Pancreas (tissue), 10 donors: ENCODE results near the gene OCA2. TPM values are rescaled to one million over a fixed set of nuclear protein-coding genes. Genes with fewer than 3 reads are reported as not detected.

Experiments
- ATAC-seq, 4 donors: fragments of 200-7000 bp; cut with Tn5 transposase; one replicate each; pipeline versions ENCODE4 v1.8.0 to v1.9.1; 2020; ENCODE audit warnings: mild to moderate bottlenecking in 4 of 4, moderate library complexity in 4 of 4
- DNase-seq, 6 donors: peaks; one replicate each; pipeline ENCODE4 v3.0.0-alpha.2; 2020
- FAIRE-seq: peaks from 2 replicates; lab custom pipeline; 2012; peaks lifted over from hg19 to GRCh38; lab: Jason Lieb, UNC
- H3K27ac ChIP-seq, 4 donors: fragments of 200-600 bp; sonication (generic); 1 replicate in 3 of 4; 2 replicates in 1 of 4; pipeline versions ENCODE4 v1.5.0 to v1.8.0; 2020
- H3K27me3 ChIP-seq, 4 donors: fragments of 200-600 bp; one replicate each; pipeline ENCODE4 v1.8.0; 2021
- H3K36me3 ChIP-seq, 3 donors: fragments of 200-600 bp; sonication (generic) in 1 of 3; one replicate each; pipeline versions ENCODE4 v1.5.0 to v1.8.0; 2020 to 2021
- H3K4me1 ChIP-seq, 3 donors: fragments of 200-600 bp; one replicate each; pipeline ENCODE4 v1.8.0; 2021
- H3K4me3 ChIP-seq, 4 donors: fragments of 200-600 bp; sonication (generic) in 2 of 4; one replicate each; pipeline versions ENCODE4 v1.5.0 to v1.8.0; 2020 to 2021
- H3K9me3 ChIP-seq, 4 donors: fragments of 200-600 bp; one replicate each; pipeline ENCODE4 v1.8.0; 2021
- CTCF ChIP-seq, 4 donors: fragments of 200-600 bp; sonication (generic) in 3 of 4; IDR thresholded peaks; one replicate each; pipeline versions ENCODE4 v1.5.0 to v1.8.0; 2021; ENCODE audit warnings: antibody characterized with exemption in 4 of 4
- WGBS, 2 donors: extraction: QIAGEN DNeasy Blood & Tissue Kit; methylation state at CpG; one replicate each; pipeline ENCODE4 v1.1.7; 2013; 5-methylcytosine and 5-hydroxymethylcytosine counted together
- intact Hi-C, 3 donors: fragments of 100-400 bp; cut with DNase I; formaldehyde crosslinking; loops; one replicate each; pipeline versions ENCODE4 v1.11.1 to v1.14.2; 2022
- polyA plus RNA-seq, 2 donors: library from polyadenylated mRNA; stranded (reverse); fragments of 200-250 nt; gene quantifications; one replicate each; pipeline ENCODE4 v1.2.3, GENCODE V29; 2013
- total RNA-seq, 6 donors: library from RNA; stranded (reverse); fragmentation: NEBNext Ultra II Directional in 4 of 6; extraction: Animal tissue kit (Norgen Biotek cat#: 25700) in 4 of 6; gene quantifications; one replicate each; pipeline versions ENCODE4 v1.2.1 to v1.2.4, GENCODE V29; 2021 to 2023
- donor health status: healthy with polysubstance abuse.
- donor health status: DM: no; HTN: no; CAD: no; lungs with moderate emphysema.
- donor health status: DM: no; HTN: no; CAD: no.
- donor health status: control.
- donor health status: control.
- donor health status: Bipolar disorder and iron deficiency.
- donor health status: DM: yes; HTN: yes; CAD: no.
- donor health status: DM: no; HTN: no; CAD: no.
- donor health status: DM: no; HTN: no; CAD: no.
- donor health status: DM: yes; HTN: yes; CAD: no.

Gene OCA2
- total and polyA plus RNA-seq, 8 donors: 0.12 to 0.31 (median 0.18) TPM; not detected in 4

DNA sequence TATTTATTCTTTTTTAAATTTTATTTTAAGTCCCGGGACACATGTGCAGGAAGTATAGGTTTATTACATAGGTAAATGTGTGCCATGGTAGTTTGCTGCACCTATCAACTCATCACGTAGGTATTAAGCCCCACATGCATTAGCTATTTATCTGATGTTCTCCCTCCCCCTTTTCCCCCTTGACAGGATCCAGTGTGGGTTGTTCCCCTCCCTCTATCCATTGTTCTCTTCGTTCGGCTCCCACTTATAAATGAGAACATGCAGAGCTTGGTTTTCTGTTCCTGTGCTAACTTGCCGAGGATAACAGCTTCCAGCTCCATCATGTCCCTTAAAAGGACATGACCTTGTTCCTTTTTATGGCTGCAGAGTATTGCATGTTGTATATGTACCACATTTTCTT is 220.3 kb downstream of the OCA2 start:
- WGBS, 2 donors: 48 to 73% methylated on average over 5 of the region's 5 CpGs
- Histone ChIP-seq H3K4me3 (no peak overlapping the region), H3K9me3 (no peaks in the 10 kb centered on the region), H3K4me1 (no peaks in the 10 kb centered on the region), H3K27me3 (no peaks in the 10 kb centered on the region), H3K27ac (no peak overlapping the region), H3K36me3 (no peaks in the 10 kb centered on the region)
- no peak for TF ChIP-seq CTCF (IDR thresholded peaks at IDR 0.05)
- intact Hi-C loops: no loop called here
- no peak for DNase-seq
- no peak for FAIRE-seq
- ATAC-seq: no peak

DNA sequence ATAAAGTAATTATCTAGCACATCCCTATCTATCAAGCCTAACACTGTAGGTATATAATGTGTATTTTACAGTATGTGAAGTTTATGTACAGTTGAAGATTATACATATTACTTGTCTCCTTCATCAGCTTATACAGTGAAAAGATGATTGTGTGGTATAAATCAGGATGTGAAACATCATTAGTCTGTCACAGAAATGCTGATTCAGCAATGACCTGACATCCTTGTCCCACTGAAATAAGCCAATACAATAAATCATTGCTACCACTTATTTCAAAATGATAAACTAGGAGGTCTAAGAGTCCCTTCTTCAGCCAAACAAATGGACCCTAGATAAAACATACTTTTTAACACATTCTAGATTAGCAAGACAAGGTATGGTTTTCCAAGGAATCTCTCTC is 225.3 kb downstream of the OCA2 start:
- H3K4me3 ChIP-seq: no peak overlapping the region
- no peaks in the 10 kb centered on the region for H3K27me3 ChIP-seq
- no peaks in the 10 kb centered on the region for H3K4me1 ChIP-seq
- H3K27ac ChIP-seq: no peak overlapping the region
- TF ChIP-seq CTCF (IDR thresholded peaks at IDR 0.05): no peak
- DNase-seq: no peak
- no peak for FAIRE-seq
- ATAC-seq: no peak
- no peaks in the 10 kb centered on the region for H3K9me3 ChIP-seq
- no peaks in the 10 kb centered on the region for H3K36me3 ChIP-seq
- intact Hi-C loops: no loop called here

DNA sequence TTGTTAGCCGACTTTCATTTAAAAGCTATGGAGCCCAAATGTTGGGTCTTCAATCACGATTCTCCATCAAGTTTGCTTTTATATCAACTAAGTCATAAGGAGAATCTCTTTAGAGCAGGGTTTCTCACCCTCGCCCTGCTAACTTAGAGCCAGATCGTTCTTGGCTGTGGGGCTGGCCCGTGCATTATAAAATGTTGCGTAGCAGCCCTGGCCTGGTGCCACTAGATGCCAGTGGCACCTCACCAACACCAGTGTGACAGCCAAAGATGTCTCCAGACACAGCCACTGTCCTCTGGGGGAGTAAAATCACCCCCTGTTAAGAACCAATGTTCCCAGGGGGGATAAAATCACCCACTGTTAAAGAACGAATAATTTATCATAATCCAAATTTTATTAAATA is 226.1 kb downstream of the OCA2 start:
- no peak for ATAC-seq

DNA sequence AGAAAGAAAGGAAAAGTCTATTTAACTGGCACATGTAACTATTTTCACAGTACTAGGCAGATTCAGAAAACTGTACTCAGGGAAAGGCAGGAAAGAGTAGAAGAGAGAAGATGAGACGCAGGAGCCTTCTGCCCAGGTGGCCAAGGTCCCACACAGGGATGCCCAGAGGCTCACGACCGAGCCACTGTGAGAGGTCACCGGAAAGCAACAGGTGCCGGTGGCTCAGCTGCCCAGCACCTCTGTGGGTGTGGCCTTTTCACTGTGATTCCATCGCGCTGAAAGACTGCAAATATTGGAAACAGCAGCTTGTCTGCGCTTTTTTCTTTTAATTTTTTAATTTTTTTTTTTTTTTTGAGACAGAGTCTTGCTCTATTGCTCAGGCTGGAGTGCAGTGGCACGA is 226.8 kb downstream of the OCA2 start:
- FAIRE-seq: no peak
- Histone ChIP-seq H3K9me3 (no peaks in the 10 kb centered on the region), H3K27ac (no peak overlapping the region), H3K4me1 (no peaks in the 10 kb centered on the region), H3K36me3 (no peaks in the 10 kb centered on the region), H3K27me3 (no peaks in the 10 kb centered on the region), H3K4me3 (no peak overlapping the region)
- TF ChIP-seq CTCF (IDR thresholded peaks at IDR 0.05): no peak
- intact Hi-C loops: no loop called here
- DNase-seq: no peak
- 43% methylated on average over 9 of the region's 9 CpGs for WGBS, 2 donors
- no peak for ATAC-seq

More for the DNA sequence above, 226.1 kb downstream of the OCA2 start:
- Histone ChIP-seq H3K9me3 (no peaks in the 10 kb centered on the region), H3K36me3 (no peaks in the 10 kb centered on the region), H3K4me3 (no peak overlapping the region), H3K27ac (no peak overlapping the region), H3K4me1 (no peaks in the 10 kb centered on the region), H3K27me3 (no peaks in the 10 kb centered on the region)
- 68 to 85% methylated on average over 7 of the region's 7 CpGs for WGBS, 2 donors
- DNase-seq (no peak), FAIRE-seq (no peak)
- TF ChIP-seq CTCF (IDR thresholded peaks at IDR 0.05): no peak
- intact Hi-C loops: no loop called here

GRCh38 chr15:27871902-27872260 is 227.2 kb downstream of the OCA2 start:
- H3K4me1 ChIP-seq: no peaks in the 10 kb centered on the region
- H3K9me3 ChIP-seq: no peaks in the 10 kb centered on the region
- DNase-seq (no peak), FAIRE-seq (no peak), ATAC-seq (no peak)
- H3K36me3 ChIP-seq: no peaks in the 10 kb centered on the region
- intact Hi-C loops: no loop called here
- no peak overlapping the region for H3K4me3 ChIP-seq
- no peak for TF ChIP-seq CTCF (IDR thresholded peaks at IDR 0.05)
- no peaks in the 10 kb centered on the region for H3K27me3 ChIP-seq
- no peak overlapping the region for H3K27ac ChIP-seq
- 56 to 66% methylated on average over 5 of the region's 5 CpGs for WGBS, 2 donors
